Immature natural killer cell (primary cell): ENCODE results near the gene ELP1. TPM values are rescaled to one million over a fixed set of nuclear protein-coding genes. Genes with fewer than 3 reads are reported as not detected.

ENCODE experiments used
- DNase-seq, 3 donors: peaks; one replicate each; pipeline ENCODE4 v3.0.0; 2022; ENCODE audit warnings: mixed read lengths in 1 of 3
- H3K27ac Mint-ChIP-seq, 6 donors: one replicate each; pipeline ENCODE4 v1.8.0; 2020; ENCODE audit warnings: mixed read lengths in 6 of 6, mild to moderate bottlenecking in 5 of 6, inconsistent platforms in 4 of 6, moderate library complexity in 3 of 6
- H3K27me3 Mint-ChIP-seq, 3 donors: one replicate each; pipeline ENCODE4 v1.8.0; 2020 to 2021; ENCODE audit warnings: low read depth in 3 of 3, mild to moderate bottlenecking in 3 of 3, mixed read lengths in 3 of 3, moderate library complexity in 3 of 3, inconsistent platforms in 1 of 3
- H3K36me3 Mint-ChIP-seq, 3 donors: one replicate each; pipeline ENCODE4 v1.8.0; 2020; ENCODE audit warnings: mixed read lengths in 3 of 3, inconsistent platforms in 2 of 3, mild to moderate bottlenecking in 2 of 3
- H3K4me1 Mint-ChIP-seq, 2 donors: one replicate each; pipeline ENCODE4 v1.8.0; 2020; ENCODE audit warnings: inconsistent platforms in 2 of 2, mild to moderate bottlenecking in 2 of 2, mixed read lengths in 2 of 2, moderate library complexity in 1 of 2
- H3K4me3 Mint-ChIP-seq, 5 donors: one replicate each; pipeline ENCODE4 v1.8.0; 2020; ENCODE audit warnings: mild to moderate bottlenecking in 5 of 5, mixed read lengths in 5 of 5, inconsistent platforms in 3 of 5, moderate library complexity in 3 of 5
- H3K9me3 Mint-ChIP-seq, 6 donors: one replicate each; pipeline ENCODE4 v1.8.0; 2020; ENCODE audit warnings: mild to moderate bottlenecking in 6 of 6, mixed read lengths in 6 of 6, inconsistent platforms in 4 of 6, moderate library complexity in 3 of 6
- polyA plus RNA-seq, 3 donors: library from polyadenylated mRNA; unstranded; fragments of 300-500 nt; fragmentation: Illumina TruSeq; gene quantifications; one replicate each; pipeline ENCODE4 v1.2.3, GENCODE V29; 2021

The ELP1 gene
- polyA plus RNA-seq, 3 donors from 2014 or later = 9.2 to 18.8 (median 17.3) TPM

- Mint-ChIP-seq H3K27me3 (no peaks in the 10 kb centered on the region), H3K27ac (no peak overlapping the region), H3K36me3 (peaks cover 13 to 19% (median 17%) of the 10 kb centered on the region in 3 donors), H3K4me3 (no peak overlapping the region), H3K4me1 (no peaks in the 10 kb centered on the region), H3K9me3 (no peaks in the 10 kb centered on the region)
- no peak for DNase-seq
Measured at GRCh38 chr9:108863891-108864290, 70.0 kb downstream of the ELP1 start.

GRCh38 chr9:108861997-108862396, 71.9 kb downstream of the ELP1 start, which contains the start of gene ACTL7A:
ACTL7A (plus strand) TSS chr9:108862266; CDS start chr9:108862323, 57 bp downstream.
- H3K4me1 Mint-ChIP-seq = no peaks in the 10 kb centered on the region
- no peak within 1 kb of the TSS for H3K27ac Mint-ChIP-seq
- peaks cover 0 to under 1% (median under 1%) of the 10 kb centered on the region in 3 donors for H3K36me3 Mint-ChIP-seq
- no peaks in the 10 kb centered on the region for H3K9me3 Mint-ChIP-seq
- no peak within 1 kb of the TSS for H3K4me3 Mint-ChIP-seq
- DNase-seq = no peak
- peaks cover 0 to 3% (median 1%) of the 10 kb centered on the region in 3 donors for H3K27me3 Mint-ChIP-seq

GRCh38 chr9:108861464-108861863, 72.5 kb downstream of the ELP1 start:
- H3K36me3 Mint-ChIP-seq = no peaks in the 10 kb centered on the region
- no peaks in the 10 kb centered on the region for H3K4me1 Mint-ChIP-seq
- H3K4me3 Mint-ChIP-seq = no peak overlapping the region
- peaks cover 0 to 3% (median 3%) of the 10 kb centered on the region in 3 donors for H3K27me3 Mint-ChIP-seq
- DNase-seq = no peak
- no peaks in the 10 kb centered on the region for H3K9me3 Mint-ChIP-seq
- H3K27ac Mint-ChIP-seq = no peak overlapping the region

- Mint-ChIP-seq H3K9me3 (no peaks in the 10 kb centered on the region), H3K4me1 (no peaks in the 10 kb centered on the region), H3K27ac (no peak overlapping the region), H3K27me3 (peaks cover 0 to 3% (median 3%) of the 10 kb centered on the region in 3 donors), H3K36me3 (no peaks in the 10 kb centered on the region), H3K4me3 (no peak overlapping the region)
- no peak for DNase-seq
Measured at GRCh38 chr9:108860764-108861163, 73.2 kb downstream of the ELP1 start.

- Mint-ChIP-seq H3K9me3 (no peaks in the 10 kb centered on the region), H3K4me3 (no peak overlapping the region), H3K27ac (no peak overlapping the region), H3K36me3 (no peaks in the 10 kb centered on the region), H3K27me3 (peaks cover 0 to 3% (median 3%) of the 10 kb centered on the region in 3 donors), H3K4me1 (no peaks in the 10 kb centered on the region)
- no peak for DNase-seq
Measured at GRCh38 chr9:108860354-108860753, 73.6 kb downstream of the ELP1 start.

GRCh38 chr9:108859459-108860114, 74.3 kb downstream of the ELP1 start:
- no peak overlapping the region for H3K4me3 Mint-ChIP-seq
- no peaks in the 10 kb centered on the region for H3K9me3 Mint-ChIP-seq
- peaks cover 0 to 3% (median 3%) of the 10 kb centered on the region in 3 donors for H3K27me3 Mint-ChIP-seq
- H3K36me3 Mint-ChIP-seq = no peaks in the 10 kb centered on the region
- DNase-seq = no peak
- H3K27ac Mint-ChIP-seq = no peak overlapping the region
- no peaks in the 10 kb centered on the region for H3K4me1 Mint-ChIP-seq

- no peak overlapping the region for H3K27ac Mint-ChIP-seq
- H3K4me3 Mint-ChIP-seq = no peak overlapping the region
- H3K4me1 Mint-ChIP-seq = no peaks in the 10 kb centered on the region
- H3K27me3 Mint-ChIP-seq = peaks cover 0 to 3% (median 3%) of the 10 kb centered on the region in 3 donors
- H3K36me3 Mint-ChIP-seq = no peaks in the 10 kb centered on the region
- DNase-seq = no peak
- no peaks in the 10 kb centered on the region for H3K9me3 Mint-ChIP-seq
Measured at GRCh38 chr9:108857572-108857971, 76.4 kb downstream of the ELP1 start.

- no peaks in the 10 kb centered on the region for H3K4me1 Mint-ChIP-seq
- H3K4me3 Mint-ChIP-seq = no peak within 1 kb of the TSS
- H3K9me3 Mint-ChIP-seq = no peaks in the 10 kb centered on the region
- no peak within 1 kb of the TSS for H3K27ac Mint-ChIP-seq
- H3K27me3 Mint-ChIP-seq = peaks cover 0 to 6% (median 3%) of the 10 kb centered on the region in 3 donors
- DNase-seq = no peak
- H3K36me3 Mint-ChIP-seq = no peaks in the 10 kb centered on the region
Measured at GRCh38 chr9:108855888-108856287, 78.0 kb downstream of the ELP1 start, which contains the start of gene ACTL7B. ACTL7B (minus strand) TSS chr9:108855986; CDS start chr9:108855930, 56 bp downstream.

- no peak overlapping the region for H3K4me3 Mint-ChIP-seq
- no peaks in the 10 kb centered on the region for H3K9me3 Mint-ChIP-seq
- H3K4me1 Mint-ChIP-seq = no peaks in the 10 kb centered on the region
- H3K36me3 Mint-ChIP-seq = no peaks in the 10 kb centered on the region
- DNase-seq = no peak
- H3K27ac Mint-ChIP-seq = no peak overlapping the region
- H3K27me3 Mint-ChIP-seq = peaks cover 0 to 6% (median 3%) of the 10 kb centered on the region in 3 donors
Measured at GRCh38 chr9:108855529-108855886, 78.4 kb downstream of the ELP1 start.

- Mint-ChIP-seq H3K36me3 (no peaks in the 10 kb centered on the region), H3K9me3 (no peaks in the 10 kb centered on the region), H3K4me1 (no peaks in the 10 kb centered on the region), H3K4me3 (no peak overlapping the region), H3K27ac (no peak overlapping the region), H3K27me3 (peaks cover 0 to 6% (median 3%) of the 10 kb centered on the region in 3 donors)
- DNase-seq = no peak
Measured at GRCh38 chr9:108854641-108855528, 79.0 kb downstream of the ELP1 start.

- no peaks in the 10 kb centered on the region for H3K4me1 Mint-ChIP-seq
- H3K9me3 Mint-ChIP-seq = no peaks in the 10 kb centered on the region
- no peak overlapping the region for H3K4me3 Mint-ChIP-seq
- peaks cover 0 to 6% (median 3%) of the 10 kb centered on the region in 3 donors for H3K27me3 Mint-ChIP-seq
- no peaks in the 10 kb centered on the region for H3K36me3 Mint-ChIP-seq
- no peak overlapping the region for H3K27ac Mint-ChIP-seq
- no peak for DNase-seq
Measured at GRCh38 chr9:108854094-108854493, 79.8 kb downstream of the ELP1 start.

GRCh38 chr9:108852079-108852478, 81.8 kb downstream of the ELP1 start:
- Mint-ChIP-seq H3K27ac (no peak overlapping the region), H3K4me1 (no peaks in the 10 kb centered on the region), H3K27me3 (peaks cover 0 to 5% (median 2%) of the 10 kb centered on the region in 3 donors), H3K4me3 (no peak overlapping the region), H3K36me3 (no peaks in the 10 kb centered on the region), H3K9me3 (no peaks in the 10 kb centered on the region)
- no peak for DNase-seq

GRCh38 chr9:108851138-108851537, 82.8 kb downstream of the ELP1 start:
- Mint-ChIP-seq H3K27me3 (peaks cover 0 to 7% (median 3%) of the 10 kb centered on the region in 3 donors), H3K4me3 (no peak overlapping the region), H3K27ac (no peak overlapping the region), H3K36me3 (no peaks in the 10 kb centered on the region), H3K4me1 (no peaks in the 10 kb centered on the region), H3K9me3 (no peaks in the 10 kb centered on the region)
- DNase-seq = no peak

GRCh38 chr9:108850293-108850897, 83.5 kb downstream of the ELP1 start:
- H3K4me3 Mint-ChIP-seq = no peak overlapping the region
- no peaks in the 10 kb centered on the region for H3K4me1 Mint-ChIP-seq
- H3K9me3 Mint-ChIP-seq = no peaks in the 10 kb centered on the region
- peaks cover 0 to 7% (median 3%) of the 10 kb centered on the region in 3 donors for H3K27me3 Mint-ChIP-seq
- no peaks in the 10 kb centered on the region for H3K36me3 Mint-ChIP-seq
- no peak overlapping the region for H3K27ac Mint-ChIP-seq
- no peak for DNase-seq
